ENCODE measurements around the gene LIPC.

The LIPC gene

GRCh38 chr15:58436552-58436951 lies 4.8 kb downstream of the LIPC start:
- no peak overlapping the region for H3K9ac ChIP-seq (ENCODE audit: low read length)
- no peak for DNase-seq
- H3K4me1 ChIP-seq (ENCODE audit: low read length): peaks cover 13% of the 10 kb centered on the region
- H3K9me2 ChIP-seq (replicated peaks; ENCODE audit: insufficient read depth, low read length): no peaks in the 10 kb centered on the region
- no peaks in the 10 kb centered on the region for H3K36me3 ChIP-seq (replicated peaks; ENCODE audit: insufficient read depth, low read length)
- no peak overlapping the region for H2AFZ ChIP-seq (ENCODE audit: low read length)
- TF ChIP-seq EZH2phosphoT487 (IDR thresholded peaks at IDR 0.05; ENCODE audit: low read length): no peak
- TF ChIP-seq CTCF (IDR thresholded peaks at IDR 0.05; ENCODE audit: low read length): no peak
- no peak for TF ChIP-seq EZH2 (optimal IDR thresholded peaks at IDR 0.05; ENCODE audit: low read depth, low read length)
- H3F3A ChIP-seq (ENCODE audit: insufficient read depth, low read length): no peaks in the 10 kb centered on the region
- H3K4me2 ChIP-seq (ENCODE audit: low read depth, low read length): no peak overlapping the region
- H3K9me3 ChIP-seq (replicated peaks; ENCODE audit: insufficient read depth, low read length): no peaks in the 10 kb centered on the region
- H3K27ac ChIP-seq (ENCODE audit: low read length): no peak overlapping the region
- H3K27me3 ChIP-seq (replicated peaks; ENCODE audit: insufficient read depth, low read length): no peaks in the 10 kb centered on the region
- no peaks in the 10 kb centered on the region for H4K20me1 ChIP-seq (ENCODE audit: insufficient read depth, low read length)
- no peak overlapping the region for H3K4me3 ChIP-seq (ENCODE audit: low read length)
- no peaks in the 10 kb centered on the region for H3K79me2 ChIP-seq (ENCODE audit: low read length)

GRCh38 chr15:58437531-58438105 lies 5.8 kb downstream of the LIPC start:
- Histone ChIP-seq H3K36me3 (replicated peaks; ENCODE audit: insufficient read depth, low read length) (no peaks in the 10 kb centered on the region), H3K27ac (ENCODE audit: low read length) (no peak overlapping the region)
- TF ChIP-seq CTCF (IDR thresholded peaks at IDR 0.05; ENCODE audit: low read length): no peak
- no peak for TF ChIP-seq EZH2 (optimal IDR thresholded peaks at IDR 0.05; ENCODE audit: low read depth, low read length)
- no peak for TF ChIP-seq EZH2phosphoT487 (IDR thresholded peaks at IDR 0.05; ENCODE audit: low read length)

GRCh38 chr15:58438111-58438510 lies 6.3 kb downstream of the LIPC start:
- no peaks in the 10 kb centered on the region for H3K36me3 ChIP-seq (replicated peaks; ENCODE audit: insufficient read depth, low read length)
- H4K20me1 ChIP-seq (ENCODE audit: insufficient read depth, low read length): no peaks in the 10 kb centered on the region
- no peak overlapping the region for H3K4me3 ChIP-seq (ENCODE audit: low read length)
- H3K9me3 ChIP-seq (replicated peaks; ENCODE audit: insufficient read depth, low read length): no peaks in the 10 kb centered on the region
- H3K27ac ChIP-seq (ENCODE audit: low read length): no peak overlapping the region
- no peaks in the 10 kb centered on the region for H3K27me3 ChIP-seq (replicated peaks; ENCODE audit: insufficient read depth, low read length)
- DNase-seq: no peak
- TF ChIP-seq EZH2 (optimal IDR thresholded peaks at IDR 0.05; ENCODE audit: low read depth, low read length) (no peak), EZH2phosphoT487 (IDR thresholded peaks at IDR 0.05; ENCODE audit: low read length) (no peak), CTCF (IDR thresholded peaks at IDR 0.05; ENCODE audit: low read length) (no peak)
- H2AFZ ChIP-seq (ENCODE audit: low read length): no peak overlapping the region
- H3K79me2 ChIP-seq (ENCODE audit: low read length): no peaks in the 10 kb centered on the region
- H3K4me1 ChIP-seq (ENCODE audit: low read length): peaks cover 13% of the 10 kb centered on the region
- H3K4me2 ChIP-seq (ENCODE audit: low read depth, low read length): no peak overlapping the region
- H3F3A ChIP-seq (ENCODE audit: insufficient read depth, low read length): no peaks in the 10 kb centered on the region
- H3K9ac ChIP-seq (ENCODE audit: low read length): no peak overlapping the region
- H3K9me2 ChIP-seq (replicated peaks; ENCODE audit: insufficient read depth, low read length): no peaks in the 10 kb centered on the region

More at GRCh38 chr15:58437531-58438105, 5.8 kb downstream of the LIPC start:
- Histone ChIP-seq H3K9me2 (replicated peaks; ENCODE audit: insufficient read depth, low read length) (no peaks in the 10 kb centered on the region), H4K20me1 (ENCODE audit: insufficient read depth, low read length) (no peaks in the 10 kb centered on the region), H3K4me1 (ENCODE audit: low read length) (peaks cover 13% of the 10 kb centered on the region), H3K79me2 (ENCODE audit: low read length) (no peaks in the 10 kb centered on the region), H3K27me3 (replicated peaks; ENCODE audit: insufficient read depth, low read length) (no peaks in the 10 kb centered on the region), H2AFZ (ENCODE audit: low read length) (no peak overlapping the region), H3K9ac (ENCODE audit: low read length) (no peak overlapping the region), H3K4me3 (ENCODE audit: low read length) (no peak overlapping the region), H3K4me2 (ENCODE audit: low read depth, low read length) (no peak overlapping the region), H3K9me3 (replicated peaks; ENCODE audit: insufficient read depth, low read length) (no peaks in the 10 kb centered on the region), H3F3A (ENCODE audit: insufficient read depth, low read length) (no peaks in the 10 kb centered on the region)
- no peak for DNase-seq
